K562 (cell line): ENCODE data around the gene POFUT2. TPM values are rescaled to one million over a fixed set of nuclear protein-coding genes. Genes with fewer than 3 reads are reported as not detected.
A peak's percentile ranks its signal among the peaks of the same experiment; 100 is the strongest.

Experiments
- ATAC-seq: fragments of 200-7000 bp; cut with Tn5 transposase; 3 replicates; pipeline ENCODE4 v1.9.1; 2020; ENCODE audit warnings: moderate library complexity
- BruUV-seq: library from RNA; stranded (reverse); fragments of 400-500 nt; replicated peaks from 2 replicates; lab custom pipeline; 2021; lab: Mats Ljungman, UMichigan
- CTCF ChIA-PET: fragments of 300-600 bp; formaldehyde crosslinking; extraction: SDS; loops from one replicate; lab custom pipeline; 2021; ENCODE audit warnings: low intra/inter-chr PET ratio; lab: Yijun Ruan, JAX
- POLR2A ChIA-PET: fragments of 300-600, 350-650 bp; sonication (Branson Sonifier 250); formaldehyde crosslinking; extraction: SDS; loops from one replicate; lab custom pipeline; 2021; ENCODE audit warnings: antibody characterized with exemption, inconsistent platforms; lab: Yijun Ruan, JAX
- DNase-seq, 4 experiments: peaks; one replicate each; pipeline versions ENCODE4 v3.0.0 to v3.0.0-alpha.2; 2011 to 2018; ENCODE audit warnings: low spot score in 3 of 4, mixed read lengths in 3 of 4; ENCODE audit errors: extremely low read depth in 1 of 4
- FAIRE-seq: peaks from 2 replicates; lab custom pipeline; 2011; peaks lifted over from hg19 to GRCh38; lab: Jason Lieb, UNC
- H2AFZ ChIP-seq: 2 replicates; pipeline ENCODE4 v1.6.0; 2011; ENCODE audit warnings: low read depth, low read length, control low read depth, inconsistent platforms
- H3K27ac ChIP-seq: fragments of 200-600 bp; 3 replicates; pipeline ENCODE4 v1.8.0; 2011; ENCODE audit warnings: low read depth, mild to moderate bottlenecking, control low read depth, inconsistent platforms, low read length, moderate library complexity, mixed read lengths; ENCODE audit errors: extremely low read depth
- H3K27me3 ChIP-seq, 2 experiments: fragments of 300-600 bp in 1 of 2; 2 replicates in 1 of 2; 3 replicates in 1 of 2; pipeline versions ENCODE4 v1.6.0 to v1.8.0; 2011; ENCODE audit warnings: inconsistent platforms in 2 of 2, low read length in 2 of 2, mild to moderate bottlenecking in 1 of 2, mixed read lengths in 1 of 2, moderate library complexity in 1 of 2; ENCODE audit not compliant: control insufficient read depth in 2 of 2, insufficient read depth in 2 of 2
- H3K36me3 ChIP-seq: fragments of 300-600 bp; 3 replicates; pipeline ENCODE4 v1.8.0; 2011; ENCODE audit warnings: mild to moderate bottlenecking, low read length, inconsistent platforms; ENCODE audit not compliant: control insufficient read depth, insufficient read depth
- H3K4me1 ChIP-seq, 2 experiments: fragments of 200-600 bp in 1 of 2; replicated peaks in 1 of 2; 2 replicates in 1 of 2; 3 replicates in 1 of 2; pipeline versions ENCODE4 v1.5.1 to v1.8.0; 2011; ENCODE audit warnings: inconsistent platforms in 2 of 2, low read length in 2 of 2, mild to moderate bottlenecking in 1 of 2, mixed read lengths in 1 of 2, moderate library complexity in 1 of 2; ENCODE audit not compliant: control insufficient read depth in 2 of 2, insufficient read depth in 2 of 2
- H3K4me2 ChIP-seq: 2 replicates; pipeline ENCODE4 v1.6.1; 2011; ENCODE audit warnings: low read length, control low read depth, inconsistent platforms, mixed read lengths; ENCODE audit not compliant: insufficient read depth
- H3K4me3 ChIP-seq: fragments of 200-600 bp; sonication (generic), shearing (Covaris generic); 2 replicates; pipeline ENCODE4 v1.5.1; 2016; ENCODE audit warnings: control low read depth, inconsistent platforms
- H3K79me2 ChIP-seq: fragments of 200-600 bp; 3 replicates; pipeline ENCODE4 v1.8.0; 2011; ENCODE audit warnings: low read length, inconsistent platforms; ENCODE audit not compliant: control insufficient read depth, insufficient read depth
- H3K9ac ChIP-seq, 2 experiments: 2 replicates each; pipeline versions ENCODE4 v1.6.0 to v1.6.1; 2011; ENCODE audit warnings: low read depth in 2 of 2, low read length in 2 of 2, control low read depth in 1 of 2, inconsistent platforms in 1 of 2, mild to moderate bottlenecking in 1 of 2, mixed read lengths in 1 of 2; ENCODE audit not compliant: insufficient read depth in 1 of 2
- H3K9me1 ChIP-seq: one replicate; pipeline ENCODE4 v1.6.0; 2011; ENCODE audit warnings: inconsistent platforms, mild to moderate bottlenecking, low read length, moderate library complexity; ENCODE audit not compliant: control insufficient read depth, insufficient read depth
- H3K9me3 ChIP-seq: replicated peaks from 2 replicates; pipeline ENCODE4 v1.5.1; 2011; ENCODE audit warnings: low read depth, low read length, inconsistent platforms; ENCODE audit not compliant: control insufficient read depth, insufficient read depth
- H4K20me1 ChIP-seq: replicated peaks from 2 replicates; pipeline ENCODE4 v1.6.1; 2011; ENCODE audit warnings: low read length, inconsistent platforms, mixed read lengths; ENCODE audit not compliant: control insufficient read depth, insufficient read depth
- ARID1B ChIP-seq: fragments of 450-650 bp; IDR thresholded peaks from 2 replicates; pipeline ENCODE4 v1.6.1; 2016; ENCODE audit warnings: antibody characterized with exemption, mild to moderate bottlenecking, inconsistent platforms
- CBX3 ChIP-seq, 2 experiments: IDR thresholded peaks; 1 replicate in 1 of 2; 2 replicates in 1 of 2; pipeline ENCODE4 v1.6.1; 2012; ENCODE audit warnings: inconsistent platforms in 2 of 2, low read length in 2 of 2, borderline replicate concordance in 1 of 2, control low read depth in 1 of 2
- FOSL1 ChIP-seq: fragments of 200-800 bp; sonication (Bioruptor generic); conservative IDR thresholded peaks from 2 replicates; pipeline ENCODE4 v1.6.1; 2016; ENCODE audit warnings: missing genetic modification characterization, missing compliant biosample characterization
- L3MBTL2 ChIP-seq: fragments of 450-650 bp; IDR thresholded peaks from 2 replicates; pipeline ENCODE4 v1.6.1; 2016; ENCODE audit warnings: mild to moderate bottlenecking, moderate library complexity
- MAFG ChIP-seq: fragments of 450-650 bp; conservative IDR thresholded peaks from 2 replicates; pipeline ENCODE4 v1.6.1; 2016; ENCODE audit warnings: missing genetic modification characterization, missing compliant biosample characterization
- MYC ChIP-seq, 2 experiments: fragments of 250-450 bp in 1 of 2; sonication (Bioruptor Pico) in 1 of 2; IDR thresholded peaks; 2 replicates each; pipeline versions ENCODE4 v1.5.1 to v1.6.1; 2012 to 2021; ENCODE audit warnings: low read depth in 2 of 2, borderline replicate concordance in 1 of 2, improper control_type of control experiment in 1 of 2, low read length in 1 of 2, mild to moderate bottlenecking in 1 of 2, moderate library complexity in 1 of 2
- MYNN ChIP-seq, 2 experiments: sonication (generic); formaldehyde crosslinking in 1 of 2; IDR thresholded peaks; 2 replicates each; pipeline versions ENCODE4 v1.5.0 to v1.6.1; 2016 to 2020; ENCODE audit warnings: antibody characterized with exemption in 1 of 2, missing genetic modification reagents in 1 of 2
- NRF1 ChIP-seq, 2 experiments: fragments of 450-650 bp; IDR thresholded peaks in 1 of 2; conservative IDR thresholded peaks in 1 of 2; 2 replicates each; pipeline ENCODE4 v1.6.1; 2014; ENCODE audit warnings: mild to moderate bottlenecking in 2 of 2
- RCOR1 ChIP-seq, 2 experiments: IDR thresholded peaks; 2 replicates each; pipeline ENCODE4 v1.6.1; 2012; ENCODE audit warnings: low read depth in 2 of 2, low read length in 2 of 2, borderline replicate concordance in 1 of 2, improper control_type of control experiment in 1 of 2
- SRF ChIP-seq, 2 experiments: fragments of 250-450, 450-650 bp in 1 of 2; sonication (Bioruptor Pico) in 1 of 2; sonication (generic) in 1 of 2; formaldehyde crosslinking; IDR thresholded peaks; 2 replicates each; pipeline versions ENCODE4 v1.5.0 to v1.5.1; 2020 to 2022; ENCODE audit warnings: mild to moderate bottlenecking in 1 of 2, missing genetic modification reagents in 1 of 2
- TCF15 ChIP-seq: fragments of 250-450 bp; sonication (Bioruptor Pico); IDR thresholded peaks from 2 replicates; pipeline ENCODE4 v1.8.0; 2022; ENCODE audit warnings: moderate library complexity, mild to moderate bottlenecking, inconsistent platforms
- ZNF124 ChIP-seq: sonication (generic); formaldehyde crosslinking; IDR thresholded peaks from 2 replicates; pipeline ENCODE4 v1.8.1; 2022; ENCODE audit warnings: missing genetic modification reagents
- ZNF146 ChIP-seq: IDR thresholded peaks from one replicate; pipeline ENCODE4 v1.6.1; 2018; ENCODE audit warnings: missing compliant biosample characterization; ENCODE audit not compliant: unreplicated experiment
- WGBS: fragments of 100-300 bp; shearing (Covaris generic); methylation state at CpG from one replicate; pipeline ENCODE4 v1.1.6; 2016; ENCODE audit warnings: low coverage, mixed read lengths; ENCODE audit not compliant: insufficient coverage; ENCODE audit errors: missing lambda C conversion rate; 5-methylcytosine and 5-hydroxymethylcytosine counted together
- in situ Hi-C: fragments of 300-500 bp; cut with MboI; formaldehyde crosslinking; loops from 4 replicates; pipeline ENCODE4 v1.15.0; 2018; ENCODE audit warnings: inconsistent platforms, mixed read lengths
- intact Hi-C: fragments of 100-400 bp; cut with micrococcal nuclease; formaldehyde crosslinking; loops from 2 replicates; pipeline ENCODE4 v1.14.2; 2022
- polyA plus RNA-seq, 8 experiments: library from polyadenylated mRNA; depleted of rRNA in 4 of 8; stranded (reverse) in 5 of 8; unstranded in 3 of 8; fragments of >200 nt; fragmentation: Nextera tagmentation in 2 of 8; fragmentation: Illumina TruSeq in 1 of 8; extraction: Ambion mirVana in 2 of 8; extraction: Trizol in 1 of 8; gene quantifications; 2 replicates each; pipeline versions ENCODE4 v1.2.1 to v1.2.3, GENCODE V29; 2011 to 2014; ENCODE audit warnings: inconsistent platforms in 1 of 8, missing spikeins in 1 of 8
- total RNA-seq, 7 experiments: library from RNA; depleted of rRNA in 6 of 7; stranded (reverse); fragments of >200 nt in 6 of 7; fragmentation: Illumina TruSeq in 2 of 7; extraction: Trizol in 2 of 7; gene quantifications; 2 replicates each; pipeline versions ENCODE4 v1.2.1 to v1.2.3, GENCODE V29; 2011 to 2021; ENCODE audit warnings: low replicate concordance in 1 of 7
- TF ChIP-seq, protein P1 (sequence below): sonication (generic); formaldehyde crosslinking; IDR thresholded peaks from 2 replicates; pipeline ENCODE4 v1.5.0; 2020; ENCODE audit warnings: missing genetic modification reagents
- TF ChIP-seq, protein P2 (sequence below), 2 experiments: fragments of 450-650 bp in 1 of 2; sonication (generic) in 1 of 2; formaldehyde crosslinking in 1 of 2; IDR thresholded peaks in 1 of 2; conservative IDR thresholded peaks in 1 of 2; 2 replicates each; pipeline versions ENCODE4 v1.6.1 to v1.8.1; 2016 to 2023; ENCODE audit warnings: mild to moderate bottlenecking in 2 of 2, moderate library complexity in 2 of 2, inconsistent platforms in 1 of 2, missing genetic modification reagents in 1 of 2

Gene POFUT2
- total and polyA plus RNA-seq, 9 of the 15 experiments (the other 6 are each of a cell fraction or from before 2014, with no cell fraction given): 1.1 to 24.2 (median 11.0) TPM

- no peaks in the 10 kb centered on the region for H3K9me1 ChIP-seq
- no peaks in the 10 kb centered on the region for H3K9me3 ChIP-seq
- BruUV-seq: no TSS peak
- in situ Hi-C loops: loop anchor here (10.0 kb wide), 1 partner anchor 515 kb away; no protein-coding TSS in a partner anchor
- ATAC-seq: peak; percentile 89
- peaks cover 20 to 32% of the 10 kb centered on the region in 2 experiments; a peak in 4 of 5 replicates for H3K4me1 ChIP-seq
- peak overlapping the region; percentile 76 for H2AFZ ChIP-seq
- intact Hi-C loops: loop anchor here (1.0 kb wide), 1 partner anchor 17 kb away; no protein-coding TSS in a partner anchor
- peak; percentile 78 to 82 (median 81) for DNase-seq
- H3K4me3 ChIP-seq: no peak overlapping the region
- no peaks in the 10 kb centered on the region for H3K79me2 ChIP-seq
- FAIRE-seq: peak; percentile 92
- H3K27ac ChIP-seq: no peak overlapping the region
- ChIA-PET POLR2A (interaction anchor here (0.9 to 1.2 kb wide), 3 partner anchors 8 to 74 kb away, joined by 3 to 4 read pairs (median 3); no protein-coding TSS in a partner anchor), CTCF (interaction anchor here (0.9 to 2.2 kb wide), 4 partner anchors 14 to 169 kb away, joined by 3 to 13 read pairs (median 8); no protein-coding TSS in a partner anchor)
- no peak overlapping the region for H3K9ac ChIP-seq
- peaks cover 13 to 66% of the 10 kb centered on the region in 2 experiments; a peak in 4 of 5 replicates for H3K27me3 ChIP-seq
- peaks cover 8% of the 10 kb centered on the region; the same call in 1 of the 2 replicates for H4K20me1 ChIP-seq
- peak overlapping the region; percentile 69 for H3K4me2 ChIP-seq
- WGBS: 25% methylated on average over 27 of the region's 27 CpGs
- no peaks in the 10 kb centered on the region for H3K36me3 ChIP-seq
- TF ChIP-seq RCOR1 (IDR thresholded peaks at IDR 0.05; ENCODE audit: borderline replicate concordance in 1 of 2, low read depth in 2 of 2, low read length in 2 of 2) (peak in 1 of 2 experiments; percentile 66; a peak in 1 of 4 replicates), ZNF146 (no peak), MAFG (tag) (peak; percentile 37; the same call in 1 of the 2 replicates), MYC (IDR thresholded peaks at IDR 0.05; ENCODE audit: low read depth, low read length) (peak; percentile 56; the same call in 1 of the 2 replicates), MYC (CRISPR knock-in tag; IDR thresholded peaks at IDR 0.05; ENCODE audit: borderline replicate concordance, low read depth) (no peak), CBX3 (IDR thresholded peaks at IDR 0.05; ENCODE audit: borderline replicate concordance in 1 of 2, low read length in 2 of 2) (peak in 1 of 2 experiments; percentile 37; a peak in 1 of 3 replicates), SRF (CRISPR knock-in tag; IDR thresholded peaks at IDR 0.05) (0 out of 4 replicates have a peak, but pooled peaks of 1 of the 2 experiments have one; percentile 4), MYNN (IDR thresholded peaks at IDR 0.05) (no peak), MYNN (CRISPR knock-in tag; IDR thresholded peaks at IDR 0.05) (no peak), ARID1B (peak; percentile 50), NRF1 (conservative IDR thresholded peaks at IDR 0.05 in 1 of 2, IDR thresholded peaks at IDR 0.05 in 1 of 2) (0 out of 4 replicates have a peak, but pooled peaks of 1 of the 2 experiments have one; percentile 14), TCF15 (CRISPR knock-in tag) (no peak), L3MBTL2 (peak; percentile 65; the same call in 1 of the 2 replicates), ZNF124 (CRISPR knock-in tag) (0 out of 2 replicates have a peak, but pooled peaks have one; percentile 4), FOSL1 (tag) (peak; percentile 88)
- TF ChIP-seq, protein P1, sequence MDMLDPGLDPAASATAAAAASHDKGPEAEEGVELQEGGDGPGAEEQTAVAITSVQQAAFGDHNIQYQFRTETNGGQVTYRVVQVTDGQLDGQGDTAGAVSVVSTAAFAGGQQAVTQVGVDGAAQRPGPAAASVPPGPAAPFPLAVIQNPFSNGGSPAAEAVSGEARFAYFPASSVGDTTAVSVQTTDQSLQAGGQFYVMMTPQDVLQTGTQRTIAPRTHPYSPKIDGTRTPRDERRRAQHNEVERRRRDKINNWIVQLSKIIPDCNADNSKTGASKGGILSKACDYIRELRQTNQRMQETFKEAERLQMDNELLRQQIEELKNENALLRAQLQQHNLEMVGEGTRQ (CRISPR knock-in tag): peak; percentile 42; the same call in 1 of the 2 replicates
- TF ChIP-seq, protein P2, sequence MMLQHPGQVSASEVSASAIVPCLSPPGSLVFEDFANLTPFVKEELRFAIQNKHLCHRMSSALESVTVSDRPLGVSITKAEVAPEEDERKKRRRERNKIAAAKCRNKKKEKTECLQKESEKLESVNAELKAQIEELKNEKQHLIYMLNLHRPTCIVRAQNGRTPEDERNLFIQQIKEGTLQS (IDR thresholded peaks at IDR 0.05): peak; percentile 86
- TF ChIP-seq, protein P2 (CRISPR knock-in tag; conservative IDR thresholded peaks at IDR 0.05): peak; percentile 25; the same call in 1 of the 2 replicates
These were observed 21.6 kb upstream of the POFUT2 start for GRCh38 chr21:45309069-45309986.
